HG03575 (cell line): ENCODE data around the gene KIF5C.

Experiments used
- ATAC-seq: cut with Tn5 transposase; IDR thresholded peaks from one replicate; pipeline ENCODE4 v1.9.1; 2021; ENCODE audit not compliant: unreplicated experiment, insufficient number of reproducible peaks, low FRiP score; ENCODE audit errors: extremely low read depth

Gene KIF5C

GRCh38 chr2:149001496-149001895 lies 126.5 kb downstream of the KIF5C start:
- ATAC-seq: no peak

GRCh38 chr2:149002378-149002890 lies 127.4 kb downstream of the KIF5C start:
- ATAC-seq: no peak

- ATAC-seq: no peak
Observed at GRCh38 chr2:149002891-149003740, 128.1 kb downstream of the KIF5C start.

- no peak for ATAC-seq
Observed at GRCh38 chr2:149004836-149005235, 129.8 kb downstream of the KIF5C start.

- ATAC-seq: no peak
Observed at GRCh38 chr2:149005471-149006077, 130.5 kb downstream of the KIF5C start.

GRCh38 chr2:149006883-149007543 lies 132.0 kb downstream of the KIF5C start:
- ATAC-seq: no peak

GRCh38 chr2:149008381-149008780 lies 133.4 kb downstream of the KIF5C start:
- no peak for ATAC-seq

GRCh38 chr2:149009576-149010461 lies 134.8 kb downstream of the KIF5C start:
- no peak for ATAC-seq

GRCh38 chr2:149012545-149012944 lies 137.5 kb downstream of the KIF5C start:
- no peak for ATAC-seq

GRCh38 chr2:149015501-149015900 lies 140.5 kb downstream of the KIF5C start:
- no peak for ATAC-seq

GRCh38 chr2:149015926-149016563 lies 141.0 kb downstream of the KIF5C start:
- ATAC-seq: no peak

GRCh38 chr2:149017116-149017985 lies 142.3 kb downstream of the KIF5C start:
- no peak for ATAC-seq

GRCh38 chr2:149018981-149019380 lies 144.0 kb downstream of the KIF5C start:
- no peak for ATAC-seq

- no peak for ATAC-seq
Observed at GRCh38 chr2:149019768-149020167, 144.7 kb downstream of the KIF5C start.

- peak; percentile 26 for ATAC-seq
Observed at GRCh38 chr2:149020432-149020851, 145.4 kb downstream of the KIF5C start.

- peak; percentile 74 for ATAC-seq
Observed at GRCh38 chr2:149021271-149021719, 146.3 kb downstream of the KIF5C start.

GRCh38 chr2:149021761-149022160 lies 146.7 kb downstream of the KIF5C start:
- peak; percentile 32 for ATAC-seq
